MG63 (cell line): ENCODE data around the gene ATP6V1A. TPM values are rescaled to one million over a fixed set of nuclear protein-coding genes. Genes with fewer than 3 reads are reported as not detected.

ENCODE experiments used
- DNase-seq: peaks from one replicate; pipeline ENCODE4 v3.0.0-alpha.2; 2020
- H3K27me3 ChIP-seq: fragments of 250-450 bp; sonication (Bioruptor Pico); 2 replicates; pipeline ENCODE4 v1.5.1; 2020; ENCODE audit warnings: mild to moderate bottlenecking, moderate library complexity
- H3K36me3 ChIP-seq: fragments of 250-450 bp; sonication (Bioruptor Pico); 2 replicates; pipeline ENCODE4 v1.5.1; 2020; ENCODE audit warnings: mild to moderate bottlenecking, moderate library complexity
- H3K4me3 ChIP-seq: fragments of 250-450 bp; sonication (Bioruptor Pico); 2 replicates; pipeline ENCODE4 v1.5.1; 2020; ENCODE audit warnings: mild to moderate bottlenecking, moderate library complexity
- H3K9me3 ChIP-seq: fragments of 250-450 bp; sonication (Bioruptor Pico); 2 replicates; pipeline ENCODE4 v1.5.1; 2020; ENCODE audit warnings: mild to moderate bottlenecking, moderate library complexity
- total RNA-seq: library from RNA; depleted of rRNA; stranded (reverse); fragments of >200 nt; shearing (Covaris generic); gene quantifications from 2 replicates; pipeline ENCODE4 v1.2.3, GENCODE V29; 2014; ENCODE audit warnings: low replicate concordance

The ATP6V1A gene
- total RNA-seq, 1 experiment from 2014 or later, result 54.5 TPM

DNA sequence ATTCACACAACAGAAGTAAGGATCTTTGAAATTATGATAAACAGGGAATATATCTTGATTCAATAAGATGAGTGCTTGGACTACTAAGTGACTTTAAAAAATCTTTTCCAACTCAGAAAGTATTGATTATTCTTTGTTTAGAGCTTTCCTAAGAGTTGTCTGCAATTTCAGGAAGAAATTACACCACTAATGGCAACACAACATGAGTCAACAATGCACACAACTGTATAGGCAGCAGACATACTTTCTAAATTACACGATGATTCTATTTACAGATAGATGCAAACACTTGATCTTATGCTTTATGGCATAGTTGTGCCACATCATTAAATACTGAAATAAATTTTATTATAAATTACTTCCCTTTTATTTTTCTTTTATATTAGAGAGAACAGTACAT, 5.2 kb upstream of the ATP6V1A start:
- no peak for DNase-seq
- Histone ChIP-seq H3K27me3 (no peaks in the 10 kb centered on the region), H3K36me3 (peaks cover 30% of the 10 kb centered on the region), H3K9me3 (no peaks in the 10 kb centered on the region), H3K4me3 (no peak overlapping the region)

DNA sequence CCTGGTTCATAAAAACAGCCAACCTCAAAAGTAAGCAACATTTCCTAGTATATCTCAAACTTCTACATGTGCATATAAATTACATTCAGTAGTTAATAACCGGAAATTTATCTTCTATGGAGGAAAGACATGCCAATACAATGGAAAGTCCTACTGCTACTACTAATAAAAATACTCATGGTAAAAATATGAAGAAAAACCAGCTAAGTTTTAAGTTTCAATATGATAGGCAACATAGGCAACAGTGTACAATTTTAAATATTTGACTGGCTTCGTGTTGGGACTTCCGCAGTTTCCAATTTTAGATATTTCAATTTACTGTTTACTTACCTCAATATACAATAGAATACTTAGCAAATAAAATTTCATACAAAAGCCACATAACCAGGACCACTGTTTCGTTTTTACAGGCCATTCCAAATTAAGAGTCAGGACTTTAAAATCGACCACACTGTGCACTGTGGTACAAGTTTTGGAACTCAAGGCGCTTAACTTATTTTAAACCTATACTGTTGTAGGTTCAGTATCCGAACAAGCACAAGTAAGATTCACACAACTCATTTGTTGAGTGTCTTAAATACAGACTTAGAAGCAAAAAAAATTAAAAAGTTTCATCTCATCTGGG, 3.7 kb upstream of the ATP6V1A start:
- H3K36me3 ChIP-seq, result peaks cover 30% of the 10 kb centered on the region
- no peak for DNase-seq
- peak overlapping the region; percentile 98 for H3K4me3 ChIP-seq
- no peaks in the 10 kb centered on the region for H3K27me3 ChIP-seq
- H3K9me3 ChIP-seq, result no peaks in the 10 kb centered on the region

DNA sequence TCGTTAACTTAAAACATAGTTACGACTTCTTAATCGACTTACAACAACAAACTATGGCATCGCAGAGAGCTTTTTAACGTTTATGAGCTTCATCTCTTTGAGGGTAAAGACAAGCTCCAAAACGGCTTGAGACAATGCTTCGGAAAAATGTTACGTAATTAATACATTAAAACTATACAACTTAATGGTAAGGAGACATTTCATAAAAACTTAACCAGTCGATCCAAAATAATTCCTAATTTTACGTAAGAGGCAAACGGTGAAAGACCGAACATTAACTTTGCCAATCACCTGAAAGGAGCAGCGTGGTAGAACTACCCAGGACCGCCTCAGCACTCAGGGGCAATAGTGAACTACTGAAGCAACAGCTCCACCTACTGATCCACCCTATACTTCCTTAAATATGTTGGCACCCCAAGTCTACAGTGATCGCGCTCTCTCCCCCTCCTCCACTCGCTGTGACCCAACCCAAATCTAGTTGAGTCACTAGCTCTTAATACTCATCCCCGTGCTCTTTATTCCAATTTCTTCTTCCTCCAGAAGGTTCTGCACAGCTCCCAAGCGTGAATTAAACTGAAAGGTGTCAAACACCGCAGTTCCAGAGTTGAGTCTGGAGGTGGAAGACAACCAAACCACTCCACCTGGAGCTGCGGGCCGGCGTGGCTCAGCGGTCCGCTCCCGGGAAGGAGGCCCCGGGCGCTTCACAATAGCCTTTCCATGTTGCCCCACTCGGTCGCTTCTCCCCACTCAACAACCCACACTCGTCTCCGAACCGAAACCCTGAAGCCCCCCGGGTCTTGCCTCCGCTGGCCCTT, 1.7 kb upstream of the ATP6V1A start:
- Histone ChIP-seq H3K27me3 (no peaks in the 10 kb centered on the region), H3K36me3 (peaks cover 21% of the 10 kb centered on the region), H3K4me3 (peak overlapping the region; percentile 98), H3K9me3 (no peaks in the 10 kb centered on the region)
- peak; percentile 88 for DNase-seq

DNA sequence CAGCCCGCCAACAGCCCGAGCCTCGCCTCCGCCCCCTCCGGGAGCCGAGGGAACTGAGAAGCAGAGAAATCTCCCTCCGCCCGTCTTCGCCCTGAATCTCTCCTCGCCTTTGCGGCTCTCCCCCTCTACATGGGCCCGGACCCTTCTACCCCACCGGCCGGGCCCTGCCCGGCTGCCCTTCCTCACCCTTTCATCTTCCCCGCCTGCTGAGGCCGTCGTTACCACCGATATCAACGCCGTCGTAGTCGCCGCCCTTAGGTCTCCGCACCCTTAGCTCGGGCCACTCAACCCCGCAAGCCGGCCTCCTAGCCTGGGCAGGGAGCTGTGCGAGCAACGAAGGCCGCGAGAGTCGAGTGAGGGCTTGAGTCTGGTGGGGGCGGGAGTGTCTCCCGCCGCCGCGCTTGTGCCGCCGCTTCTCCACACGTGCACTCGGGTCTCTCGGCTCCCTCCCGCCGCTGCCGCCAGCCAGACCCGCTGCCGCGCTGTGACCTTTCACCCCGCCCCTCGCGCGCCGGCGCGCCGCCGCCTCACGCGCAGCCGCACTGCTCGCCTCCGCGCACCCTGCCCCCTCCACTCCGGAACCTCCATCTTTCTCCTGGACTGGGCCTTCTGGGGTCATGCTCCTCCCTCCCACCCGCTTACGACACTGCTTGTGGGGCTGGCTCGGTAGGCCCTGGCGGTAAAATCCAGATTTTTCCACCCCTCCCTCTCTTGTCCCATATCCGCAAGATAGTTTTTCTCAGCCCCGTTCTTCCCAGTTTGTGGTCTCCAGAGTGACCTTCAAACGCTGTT, 883 bp upstream of the ATP6V1A start, which contains the start of gene NAA50:
Gene NAA50 (minus strand): TSS at position 494 of the 792 bp plus-strand sequence. CDS start 300 bp downstream, at position 194.
- Histone ChIP-seq H3K9me3 (no peaks in the 10 kb centered on the region), H3K36me3 (peaks cover 18% of the 10 kb centered on the region), H3K27me3 (no peaks in the 10 kb centered on the region), H3K4me3 (peak within 1 kb of the TSS; percentile 98)
- DNase-seq, result peak; percentile 97

GRCh38 chr3:113747283-113748046, 630 bp downstream of the ATP6V1A start:
- H3K27me3 ChIP-seq, result no peaks in the 10 kb centered on the region
- peak overlapping the region; percentile 98 for H3K4me3 ChIP-seq
- DNase-seq, result no peak
- H3K36me3 ChIP-seq, result peaks cover 12% of the 10 kb centered on the region
- no peaks in the 10 kb centered on the region for H3K9me3 ChIP-seq

DNA sequence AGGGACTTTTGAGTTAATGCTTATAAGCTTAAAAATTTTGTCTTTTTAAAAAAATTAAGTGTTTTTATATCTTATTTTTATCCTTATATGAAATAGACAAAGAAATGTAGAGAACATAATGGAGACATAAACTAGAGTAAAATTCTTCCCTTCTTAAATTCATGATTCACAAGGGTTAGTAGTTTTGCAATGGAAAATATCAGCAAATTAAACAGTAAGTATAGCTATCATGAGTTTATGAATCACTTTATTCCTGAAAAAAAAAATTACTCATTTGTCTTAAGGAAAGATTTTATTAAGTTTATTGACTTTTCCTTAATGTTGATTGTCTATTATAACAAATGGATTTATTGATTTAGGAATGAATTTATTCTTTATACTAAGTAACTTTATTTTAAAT, 4.3 kb downstream of the ATP6V1A start:
- H3K36me3 ChIP-seq, result no peaks in the 10 kb centered on the region
- no peak for DNase-seq
- no peak overlapping the region for H3K4me3 ChIP-seq
- H3K27me3 ChIP-seq, result no peaks in the 10 kb centered on the region
- no peaks in the 10 kb centered on the region for H3K9me3 ChIP-seq

DNA sequence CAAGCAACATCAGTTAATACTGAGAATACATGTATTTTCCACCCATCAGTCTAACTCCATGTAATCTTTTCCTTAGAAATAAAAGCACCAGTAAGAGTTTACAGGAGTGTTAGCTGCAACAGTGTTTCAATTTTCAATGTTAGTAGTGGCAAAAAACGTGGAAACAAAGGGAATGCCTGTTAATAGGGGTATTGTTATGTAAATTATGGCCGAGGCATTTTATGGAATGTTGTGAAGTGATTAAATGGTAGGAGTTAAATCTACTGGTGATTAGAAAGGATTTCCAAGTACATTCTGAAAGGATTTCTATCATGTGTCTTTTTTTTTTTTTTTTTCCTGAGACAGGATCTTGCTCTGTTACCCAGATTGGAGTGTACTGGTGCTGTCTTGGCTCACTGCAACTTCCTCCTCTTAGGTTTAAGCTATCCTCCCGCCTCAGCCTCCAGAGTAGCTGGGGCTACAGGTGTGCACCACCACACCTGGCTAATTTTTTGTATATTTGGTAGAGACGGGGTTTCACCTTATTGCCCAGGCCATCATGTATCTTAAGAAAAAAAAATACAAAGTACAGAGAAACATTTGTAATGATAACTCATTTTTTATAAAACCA, 6.6 kb downstream of the ATP6V1A start:
- H3K27me3 ChIP-seq, result no peaks in the 10 kb centered on the region
- H3K36me3 ChIP-seq, result peaks cover 11% of the 10 kb centered on the region; the same call in 1 of the 2 replicates
- DNase-seq, result no peak
- no peaks in the 10 kb centered on the region; the same call in none of the 2 replicates for H3K9me3 ChIP-seq
- H3K4me3 ChIP-seq, result no peak overlapping the region

- no peak for DNase-seq
- H3K4me3 ChIP-seq, result no peak overlapping the region
- peaks cover 11% of the 10 kb centered on the region; the same call in 1 of the 2 replicates for H3K36me3 ChIP-seq
- no peaks in the 10 kb centered on the region for H3K27me3 ChIP-seq
- no peaks in the 10 kb centered on the region; the same call in none of the 2 replicates for H3K9me3 ChIP-seq
Measured at GRCh38 chr3:113754494-113755159, 7.8 kb downstream of the ATP6V1A start.

DNA sequence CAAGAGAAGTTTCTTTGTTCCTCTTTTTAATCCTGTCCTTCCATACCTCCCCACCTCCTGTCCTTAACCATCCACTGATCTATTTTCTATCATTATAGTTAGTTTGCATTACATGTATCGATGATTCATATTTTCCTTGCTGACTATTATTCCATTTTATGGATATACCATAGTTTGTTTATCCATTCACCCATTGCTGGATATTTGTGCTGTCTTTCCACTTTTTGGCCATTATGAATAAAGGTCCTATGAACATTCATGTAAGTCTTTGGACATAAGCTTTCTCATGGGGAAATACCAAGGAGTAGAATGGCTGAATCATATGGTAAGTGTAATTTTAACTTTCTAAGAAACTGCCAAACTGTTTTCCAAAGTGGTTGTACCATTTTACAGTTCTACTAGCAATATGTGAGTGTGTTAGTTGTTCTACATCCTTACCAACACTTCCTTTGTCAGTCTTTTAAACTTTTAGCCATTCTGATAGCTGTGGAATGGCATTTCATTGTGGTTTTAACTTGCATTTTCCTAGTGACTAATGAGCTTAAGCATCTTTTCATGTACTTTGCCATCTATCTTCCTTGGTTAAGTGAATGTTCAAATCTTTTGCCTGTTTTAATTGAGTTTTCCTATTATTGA, 11.7 kb downstream of the ATP6V1A start:
- Histone ChIP-seq H3K27me3 (no peaks in the 10 kb centered on the region), H3K9me3 (no peaks in the 10 kb centered on the region; the same call in none of the 2 replicates), H3K4me3 (no peak overlapping the region), H3K36me3 (peaks cover 11% of the 10 kb centered on the region; the same call in 1 of the 2 replicates)
- DNase-seq, result no peak

- H3K4me3 ChIP-seq, result no peak overlapping the region
- H3K27me3 ChIP-seq, result no peaks in the 10 kb centered on the region
- H3K9me3 ChIP-seq, result no peaks in the 10 kb centered on the region
- H3K36me3 ChIP-seq, result no peaks in the 10 kb centered on the region
- DNase-seq, result no peak
Measured at GRCh38 chr3:113764698-113765097, 17.9 kb downstream of the ATP6V1A start.

DNA sequence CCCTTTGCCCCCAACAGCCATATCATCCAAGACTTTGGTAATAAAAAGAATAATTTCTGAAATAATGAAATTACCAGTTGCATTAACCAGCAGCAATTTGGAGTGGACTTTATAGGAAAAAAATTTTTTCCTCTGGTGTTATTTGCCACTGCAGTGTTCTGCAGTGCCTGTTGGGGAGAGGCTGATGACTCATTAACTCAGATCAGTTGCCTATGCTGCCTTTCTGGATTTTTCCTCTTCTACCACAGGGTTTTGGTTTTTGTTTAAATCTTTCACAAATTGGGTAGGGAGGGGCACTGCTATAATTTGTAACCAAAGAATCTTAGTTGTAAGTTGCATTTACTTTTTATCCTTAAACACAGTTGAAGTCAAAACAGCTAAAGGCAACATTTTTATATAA, 22.7 kb downstream of the ATP6V1A start:
- H3K36me3 ChIP-seq, result no peaks in the 10 kb centered on the region
- DNase-seq, result no peak
- no peaks in the 10 kb centered on the region for H3K9me3 ChIP-seq
- H3K4me3 ChIP-seq, result no peak overlapping the region
- no peaks in the 10 kb centered on the region for H3K27me3 ChIP-seq

- Histone ChIP-seq H3K36me3 (no peaks in the 10 kb centered on the region), H3K9me3 (no peaks in the 10 kb centered on the region), H3K4me3 (no peak overlapping the region), H3K27me3 (no peaks in the 10 kb centered on the region)
- DNase-seq, result no peak
Measured at GRCh38 chr3:113771993-113772392, 25.2 kb downstream of the ATP6V1A start.

- H3K4me3 ChIP-seq, result no peak overlapping the region
- no peak for DNase-seq
Measured at GRCh38 chr3:113773381-113773780, 26.5 kb downstream of the ATP6V1A start.

GRCh38 chr3:113775516-113775915, 28.7 kb downstream of the ATP6V1A start:
- Histone ChIP-seq H3K36me3 (no peaks in the 10 kb centered on the region), H3K27me3 (no peaks in the 10 kb centered on the region), H3K9me3 (no peaks in the 10 kb centered on the region), H3K4me3 (no peak overlapping the region)
- DNase-seq, result no peak

More at GRCh38 chr3:113773381-113773780, 26.5 kb downstream of the ATP6V1A start:
- H3K27me3 ChIP-seq, result no peaks in the 10 kb centered on the region
- no peaks in the 10 kb centered on the region for H3K9me3 ChIP-seq
- H3K36me3 ChIP-seq, result no peaks in the 10 kb centered on the region

DNA sequence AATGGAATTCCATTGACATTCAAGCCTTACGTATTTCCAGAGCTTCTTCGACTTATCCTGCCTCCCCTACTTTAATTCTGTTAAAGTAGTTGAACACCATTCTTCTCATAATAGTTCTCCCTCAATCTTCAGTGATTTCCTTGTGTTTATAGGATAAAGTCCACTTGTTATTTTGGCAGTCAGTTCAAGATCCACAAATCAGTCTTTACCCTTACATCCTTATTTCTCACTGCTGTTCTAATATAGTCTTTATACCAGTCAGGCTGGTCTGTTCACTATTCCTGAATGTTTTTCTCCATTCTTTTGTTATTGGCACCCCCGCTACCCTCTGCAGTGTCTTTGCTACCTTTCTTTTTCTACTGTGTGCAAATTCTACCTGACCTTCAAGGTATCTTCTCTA, 29.7 kb downstream of the ATP6V1A start:
- no peak for DNase-seq
- H3K4me3 ChIP-seq, result no peak overlapping the region
- no peaks in the 10 kb centered on the region for H3K9me3 ChIP-seq
- H3K36me3 ChIP-seq, result no peaks in the 10 kb centered on the region
- H3K27me3 ChIP-seq, result no peaks in the 10 kb centered on the region
